Fibroblast of lung (primary cell): ENCODE results near the gene SLC2A4RG.

ENCODE experiments used
- EZH2 ChIP-seq: IDR thresholded peaks from 2 replicates; pipeline ENCODE4 v1.5.1; 2012; ENCODE audit warnings: low read length, control low read depth, mild to moderate bottlenecking; ENCODE audit errors: missing control alignments
- TF ChIP-seq, protein P1 (sequence below), 2 donors: IDR thresholded peaks in 1 of 2; conservative IDR thresholded peaks in 1 of 2; 1 replicate in 1 of 2; 2 replicates in 1 of 2; pipeline ENCODE4 v1.5.1; 2011 to 2012; ENCODE audit warnings: low read length in 2 of 2, control low read depth in 1 of 2, inconsistent platforms in 1 of 2, low read depth in 1 of 2, mild to moderate bottlenecking in 1 of 2

GRCh38 chr20:63769891-63770474 is 30.4 kb downstream of the SLC2A4RG start:
- TF ChIP-seq, protein P1, sequence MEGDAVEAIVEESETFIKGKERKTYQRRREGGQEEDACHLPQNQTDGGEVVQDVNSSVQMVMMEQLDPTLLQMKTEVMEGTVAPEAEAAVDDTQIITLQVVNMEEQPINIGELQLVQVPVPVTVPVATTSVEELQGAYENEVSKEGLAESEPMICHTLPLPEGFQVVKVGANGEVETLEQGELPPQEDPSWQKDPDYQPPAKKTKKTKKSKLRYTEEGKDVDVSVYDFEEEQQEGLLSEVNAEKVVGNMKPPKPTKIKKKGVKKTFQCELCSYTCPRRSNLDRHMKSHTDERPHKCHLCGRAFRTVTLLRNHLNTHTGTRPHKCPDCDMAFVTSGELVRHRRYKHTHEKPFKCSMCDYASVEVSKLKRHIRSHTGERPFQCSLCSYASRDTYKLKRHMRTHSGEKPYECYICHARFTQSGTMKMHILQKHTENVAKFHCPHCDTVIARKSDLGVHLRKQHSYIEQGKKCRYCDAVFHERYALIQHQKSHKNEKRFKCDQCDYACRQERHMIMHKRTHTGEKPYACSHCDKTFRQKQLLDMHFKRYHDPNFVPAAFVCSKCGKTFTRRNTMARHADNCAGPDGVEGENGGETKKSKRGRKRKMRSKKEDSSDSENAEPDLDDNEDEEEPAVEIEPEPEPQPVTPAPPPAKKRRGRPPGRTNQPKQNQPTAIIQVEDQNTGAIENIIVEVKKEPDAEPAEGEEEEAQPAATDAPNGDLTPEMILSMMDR (conservative IDR thresholded peaks at IDR 0.05 in 1 of 2, IDR thresholded peaks at IDR 0.05 in 1 of 2; ENCODE audit: low read depth in 1 of 2, low read length in 2 of 2), result no peak
- TF ChIP-seq EZH2, result no peak
